PC-3 (cell line): ENCODE measurements around the gene WNT5A. TPM values are rescaled to one million over a fixed set of nuclear protein-coding genes. Genes with fewer than 3 reads are reported as not detected.

ENCODE experiments used
- ATAC-seq: fragments of 200-7000 bp; cut with Tn5 transposase; 2 replicates; pipeline ENCODE4 v1.9.1; 2020; ENCODE audit warnings: mild to moderate bottlenecking, moderate library complexity
- BruUV-seq: library from RNA; stranded (reverse); fragments of 400-500 nt; replicated peaks from 2 replicates; lab custom pipeline; 2021; lab: Mats Ljungman, UMichigan
- CTCF ChIA-PET: fragments of 300-600 bp; sonication (Branson Sonifier 250); formaldehyde crosslinking; loops from one replicate; lab custom pipeline; 2022; ENCODE audit warnings: antibody characterized with exemption; lab: Charles Lee
- POLR2A ChIA-PET: fragments of 300-600 bp; sonication (Branson Sonifier 250); formaldehyde crosslinking; loops from one replicate; lab custom pipeline; 2022; ENCODE audit warnings: antibody characterized with exemption; ENCODE audit not compliant: unreplicated experiment; lab: Charles Lee
- DNase-seq: peaks from one replicate; pipeline ENCODE4 v3.0.0-alpha.2; 2015
- H2AFZ ChIP-seq: fragments of 300-600 bp; sonication (generic); 2 replicates; pipeline ENCODE4 v1.6.0; 2016; ENCODE audit warnings: antibody characterized with exemption, low read length
- H3F3A ChIP-seq: fragments of 300-600 bp; sonication (generic); one replicate; pipeline ENCODE4 v1.6.0; 2017; ENCODE audit warnings: antibody characterized with exemption, low read length, control low read depth, mild to moderate bottlenecking; ENCODE audit not compliant: unreplicated experiment
- H3K27ac ChIP-seq: fragments of 300-600 bp; sonication (generic); 2 replicates; pipeline ENCODE4 v1.5.1; 2016; ENCODE audit warnings: mild to moderate bottlenecking, low read length
- H3K27me3 ChIP-seq: fragments of 300-600 bp; sonication (generic); 2 replicates; pipeline ENCODE4 v1.6.1; 2016; ENCODE audit warnings: low read length, mixed read lengths
- H3K36me3 ChIP-seq: fragments of 300-600 bp; sonication (generic); 2 replicates; pipeline ENCODE4 v1.6.1; 2016; ENCODE audit warnings: low read depth, mixed run types, low read length, mixed read lengths
- H3K4me1 ChIP-seq: fragments of 300-600 bp; sonication (generic); 2 replicates; pipeline ENCODE4 v1.5.1; 2016; ENCODE audit warnings: low read length; ENCODE audit not compliant: insufficient read depth
- H3K4me2 ChIP-seq: fragments of 300-600 bp; sonication (generic); 2 replicates; pipeline ENCODE4 v1.6.0; 2016; ENCODE audit warnings: low read length
- H3K4me3 ChIP-seq: fragments of 300-600 bp; sonication (generic); 2 replicates; pipeline ENCODE4 v1.5.1; 2016; ENCODE audit warnings: mild to moderate bottlenecking, low read length, mixed read lengths
- H3K79me2 ChIP-seq: fragments of 300-600 bp; sonication (generic); 2 replicates; pipeline ENCODE4 v1.6.1; 2017; ENCODE audit warnings: low read length, mixed read lengths
- H3K9ac ChIP-seq: fragments of 300-600 bp; sonication (generic); 2 replicates; pipeline ENCODE4 v1.6.0; 2016; ENCODE audit warnings: mild to moderate bottlenecking, low read length
- H3K9me2 ChIP-seq: fragments of 300-600 bp; sonication (generic); replicated peaks from 2 replicates; pipeline ENCODE4 v1.6.1; 2016; ENCODE audit warnings: mixed run types, low read length, mixed read lengths
- H3K9me3 ChIP-seq: fragments of 300-600 bp; sonication (generic); 2 replicates; pipeline ENCODE4 v1.6.1; 2016; ENCODE audit warnings: low read length, mixed read lengths
- H4K20me1 ChIP-seq: fragments of 300-600 bp; sonication (generic); 2 replicates; pipeline ENCODE4 v1.6.1; 2016; ENCODE audit warnings: low read length, mixed read lengths
- EZH2 ChIP-seq: fragments of 300-600 bp; sonication (generic); IDR thresholded peaks from one replicate; pipeline ENCODE4 v1.6.1; 2017; ENCODE audit warnings: antibody characterized with exemption, mild to moderate bottlenecking, low read length; ENCODE audit not compliant: unreplicated experiment
- EZH2phosphoT487 ChIP-seq: fragments of 300-600 bp; sonication (generic); IDR thresholded peaks from 2 replicates; pipeline ENCODE4 v1.6.1; 2018; ENCODE audit warnings: mild to moderate bottlenecking, antibody characterized with exemption, low read length, borderline replicate concordance
- intact Hi-C: fragments of 100-400 bp; cut with micrococcal nuclease; formaldehyde crosslinking; loops from 2 replicates; pipeline ENCODE4 v1.9.0; 2023
- total RNA-seq: library from RNA; depleted of rRNA; stranded (reverse); fragments of >200 nt; gene quantifications from 2 replicates; pipeline ENCODE4 v1.2.3, GENCODE V29; 2014
- TF ChIP-seq, protein P1 (sequence below): fragments of 300-600 bp; sonication (generic); conservative IDR thresholded peaks from 2 replicates; pipeline ENCODE4 v1.5.1; 2017; ENCODE audit warnings: antibody characterized with exemption, low read depth, mild to moderate bottlenecking, low read length

Gene WNT5A
- total RNA-seq, 1 experiment from 2014 or later = 21.8 TPM

DNA sequence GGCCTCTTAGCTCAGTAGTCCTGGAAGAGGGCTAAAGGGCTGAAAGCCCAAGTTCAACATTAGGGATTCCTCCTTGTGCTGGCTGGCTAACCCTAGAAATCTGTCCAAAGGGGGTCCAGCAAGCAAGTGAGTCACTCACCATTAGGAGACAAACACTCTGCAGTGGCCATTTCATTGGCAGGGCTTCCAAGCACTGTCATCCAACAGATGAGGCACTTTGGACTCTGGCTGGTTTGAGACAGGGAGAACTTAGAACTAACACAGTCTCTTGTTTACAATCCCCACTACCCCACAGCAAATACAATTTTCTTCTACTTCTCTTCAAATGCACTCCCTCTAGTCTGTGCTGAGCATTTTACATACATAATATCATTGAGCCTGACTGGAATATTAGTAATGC, 10.1 kb upstream of the WNT5A start:
- Histone ChIP-seq H3K9me2 (no peaks in the 10 kb centered on the region), H2AFZ (no peak overlapping the region), H3K9ac (no peak overlapping the region), H3F3A (no peaks in the 10 kb centered on the region), H3K36me3 (no peaks in the 10 kb centered on the region), H3K4me3 (no peak overlapping the region), H4K20me1 (no peaks in the 10 kb centered on the region), H3K79me2 (no peaks in the 10 kb centered on the region), H3K4me2 (no peak overlapping the region), H3K9me3 (no peaks in the 10 kb centered on the region), H3K27me3 (no peaks in the 10 kb centered on the region), H3K4me1 (peaks cover 10% of the 10 kb centered on the region), H3K27ac (no peak overlapping the region)
- ATAC-seq (no peak), DNase-seq (no peak)
- ChIA-PET POLR2A (no interaction called here), CTCF (no interaction called here)
- intact Hi-C loops = no loop called here
- BruUV-seq = no TSS peak
- TF ChIP-seq EZH2 (no peak), EZH2phosphoT487 (no peak)
- TF ChIP-seq, protein P1, sequence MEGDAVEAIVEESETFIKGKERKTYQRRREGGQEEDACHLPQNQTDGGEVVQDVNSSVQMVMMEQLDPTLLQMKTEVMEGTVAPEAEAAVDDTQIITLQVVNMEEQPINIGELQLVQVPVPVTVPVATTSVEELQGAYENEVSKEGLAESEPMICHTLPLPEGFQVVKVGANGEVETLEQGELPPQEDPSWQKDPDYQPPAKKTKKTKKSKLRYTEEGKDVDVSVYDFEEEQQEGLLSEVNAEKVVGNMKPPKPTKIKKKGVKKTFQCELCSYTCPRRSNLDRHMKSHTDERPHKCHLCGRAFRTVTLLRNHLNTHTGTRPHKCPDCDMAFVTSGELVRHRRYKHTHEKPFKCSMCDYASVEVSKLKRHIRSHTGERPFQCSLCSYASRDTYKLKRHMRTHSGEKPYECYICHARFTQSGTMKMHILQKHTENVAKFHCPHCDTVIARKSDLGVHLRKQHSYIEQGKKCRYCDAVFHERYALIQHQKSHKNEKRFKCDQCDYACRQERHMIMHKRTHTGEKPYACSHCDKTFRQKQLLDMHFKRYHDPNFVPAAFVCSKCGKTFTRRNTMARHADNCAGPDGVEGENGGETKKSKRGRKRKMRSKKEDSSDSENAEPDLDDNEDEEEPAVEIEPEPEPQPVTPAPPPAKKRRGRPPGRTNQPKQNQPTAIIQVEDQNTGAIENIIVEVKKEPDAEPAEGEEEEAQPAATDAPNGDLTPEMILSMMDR = no peak

DNA sequence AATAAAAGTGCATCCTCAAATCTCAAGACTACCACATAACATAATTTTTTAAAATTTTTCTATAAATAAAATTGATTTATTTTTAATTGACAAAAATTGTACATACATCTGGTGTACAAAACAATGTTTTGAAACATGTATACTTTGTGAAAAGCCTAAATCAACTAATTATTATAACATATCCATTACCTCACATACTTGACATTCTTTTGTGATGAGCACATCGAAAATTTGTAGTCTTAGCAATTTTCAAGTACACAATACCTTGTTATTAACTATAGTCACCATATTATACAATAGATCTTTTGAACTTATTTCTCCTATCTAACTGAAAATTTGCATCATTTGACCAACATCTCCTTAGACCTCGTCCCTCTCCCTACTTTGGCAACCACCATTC, 7.9 kb upstream of the WNT5A start:
- peak; percentile 70 for DNase-seq
- Histone ChIP-seq H3K27ac (no peak overlapping the region), H3K4me2 (no peak overlapping the region), H2AFZ (no peak overlapping the region), H3F3A (peaks cover 4% of the 10 kb centered on the region), H3K9me3 (no peaks in the 10 kb centered on the region), H3K79me2 (no peaks in the 10 kb centered on the region), H3K4me3 (no peak overlapping the region), H3K9me2 (no peaks in the 10 kb centered on the region), H3K36me3 (no peaks in the 10 kb centered on the region), H3K27me3 (no peaks in the 10 kb centered on the region), H4K20me1 (no peaks in the 10 kb centered on the region), H3K4me1 (peaks cover 31% of the 10 kb centered on the region), H3K9ac (no peak overlapping the region)
- no peak for TF ChIP-seq EZH2
- CTCF ChIA-PET = no interaction called here
- no peak for ATAC-seq
- no TSS peak for BruUV-seq
- intact Hi-C loops = no loop called here
- POLR2A ChIA-PET = no interaction called here

DNA sequence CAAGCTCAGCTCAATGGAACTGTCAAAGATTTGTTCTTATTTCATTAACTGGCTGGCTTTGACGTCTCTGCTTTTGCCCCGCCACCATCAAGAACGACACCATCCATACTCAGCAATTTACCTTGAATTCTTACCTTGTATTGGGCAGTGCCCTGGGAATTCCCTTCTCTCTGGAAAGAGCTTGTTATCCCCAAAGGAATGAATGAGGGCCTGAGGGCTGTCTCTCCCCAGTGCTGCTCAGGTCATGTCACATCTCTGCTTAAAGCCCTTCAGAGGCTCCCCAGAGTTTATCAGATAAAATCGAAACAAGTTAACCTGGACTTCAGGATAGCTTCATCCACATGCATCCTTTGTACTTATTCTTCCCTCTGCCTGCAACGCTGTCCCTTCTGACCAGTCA, 5.9 kb upstream of the WNT5A start:
- Histone ChIP-seq H3K4me2 (no peak overlapping the region), H3K27ac (no peak overlapping the region), H3K27me3 (no peaks in the 10 kb centered on the region), H3K9me2 (no peaks in the 10 kb centered on the region), H3K4me3 (no peak overlapping the region), H3K79me2 (0 out of 2 replicates have a peak, but pooled peaks cover 4% of the 10 kb centered on the region), H3K4me1 (peaks cover 47% of the 10 kb centered on the region), H4K20me1 (no peaks in the 10 kb centered on the region), H3K36me3 (no peaks in the 10 kb centered on the region), H3K9me3 (no peaks in the 10 kb centered on the region), H3F3A (peaks cover 4% of the 10 kb centered on the region), H3K9ac (no peak overlapping the region), H2AFZ (no peak overlapping the region)
- CTCF ChIA-PET = no interaction called here
- BruUV-seq = no TSS peak
- intact Hi-C loops = no loop called here
- POLR2A ChIA-PET = no interaction called here
- no peak for ATAC-seq
- no peak for TF ChIP-seq EZH2
- TF ChIP-seq, protein P1 = no peak
- no peak for TF ChIP-seq EZH2phosphoT487
- no peak for DNase-seq
